B cell (primary cell): ENCODE measurements around the gene RLBP1. TPM values are rescaled to one million over a fixed set of nuclear protein-coding genes. Genes with fewer than 3 reads are reported as not detected.

Source experiments
- ATAC-seq: fragments of 200-7000 bp; cut with Tn5 transposase; one replicate; pipeline ENCODE4 v1.10.0; 2021; ENCODE audit warnings: low read depth, mild to moderate bottlenecking, moderate number of reproducible peaks, moderate library complexity
- CTCF ChIA-PET: fragments of 350-600 bp; sonication (Branson Sonifier 250); formaldehyde crosslinking; loops from one replicate; lab custom pipeline; 2021; ENCODE audit warnings: antibody characterized with exemption, inconsistent platforms; lab: Charles Lee
- POLR2A ChIA-PET: fragments of 350-600 bp; sonication (Branson Sonifier 250); formaldehyde crosslinking; loops from one replicate; lab custom pipeline; 2021; ENCODE audit warnings: antibody characterized with exemption; lab: Charles Lee
- DNase-seq: peaks from one replicate; pipeline ENCODE4 v3.0.0; 2013
- H2AFZ ChIP-seq: 2 replicates; pipeline ENCODE4 v1.6.1; 2012; ENCODE audit warnings: mild to moderate bottlenecking, low read depth, low read length; ENCODE audit not compliant: insufficient read depth, poor library complexity, severe bottlenecking
- H3K27ac ChIP-seq, 2 donors: 1 replicate in 1 of 2; 2 replicates in 1 of 2; pipeline ENCODE4 v1.5.1; 2012 to 2013; ENCODE audit warnings: low read length in 2 of 2, mild to moderate bottlenecking in 2 of 2, moderate library complexity in 1 of 2
- H3K27me3 ChIP-seq, 4 experiments: fragments of 200-600 bp in 1 of 4; sonication (generic) in 1 of 4; replicated peaks in 1 of 4; 1 replicate in 2 of 4; 2 replicates in 2 of 4; pipeline versions ENCODE4 v1.6.1 to v1.7.0; 2013 to 2016; ENCODE audit warnings: low read length in 3 of 4, mild to moderate bottlenecking in 2 of 4, mixed read lengths in 1 of 4, moderate library complexity in 1 of 4; ENCODE audit not compliant: insufficient read depth in 4 of 4, control insufficient read depth in 3 of 4; ENCODE audit errors: control extremely low read depth in 1 of 4
- H3K36me3 ChIP-seq, 2 experiments: replicated peaks in 1 of 2; 1 replicate in 1 of 2; 2 replicates in 1 of 2; pipeline versions ENCODE4 v1.6.1 to v1.7.1; 2013; ENCODE audit warnings: low read length in 1 of 2; ENCODE audit not compliant: insufficient read depth in 2 of 2, control insufficient read depth in 1 of 2; ENCODE audit errors: control extremely low read depth in 1 of 2, extremely low read depth in 1 of 2
- H3K4me1 ChIP-seq, 2 donors: fragments of 200-600 bp in 1 of 2; sonication (generic) in 1 of 2; 1 replicate in 1 of 2; 2 replicates in 1 of 2; pipeline versions ENCODE4 v1.5.1 to v1.6.1; 2013 to 2017; ENCODE audit warnings: low read length in 2 of 2; ENCODE audit not compliant: control insufficient read depth in 2 of 2, insufficient read depth in 2 of 2
- H3K4me2 ChIP-seq: replicated peaks from 2 replicates; pipeline ENCODE3; 2012; ENCODE audit warnings: mild to moderate bottlenecking, low read depth, low read length; ENCODE audit not compliant: poor library complexity, severe bottlenecking
- H3K4me3 ChIP-seq, 5 experiments: fragments of 200-600 bp in 1 of 5; sonication (generic) in 1 of 5; 1 replicate in 3 of 5; 2 replicates in 2 of 5; pipeline versions ENCODE4 v1.5.1 to v1.7.0; 2011 to 2016; ENCODE audit warnings: low read length in 4 of 5, mild to moderate bottlenecking in 4 of 5, low read depth in 2 of 5, control low read depth in 1 of 5, moderate library complexity in 1 of 5; ENCODE audit not compliant: insufficient read depth in 1 of 5; ENCODE audit errors: control extremely low read depth in 1 of 5, extremely low read depth in 1 of 5
- H3K79me2 ChIP-seq: fragments of 200-600 bp; sonication (generic); one replicate; pipeline ENCODE4 v1.6.0; 2016; ENCODE audit warnings: low read length; ENCODE audit not compliant: control insufficient read depth, insufficient read depth
- H3K9ac ChIP-seq: fragments of 200-600 bp; sonication (generic); 2 replicates; pipeline ENCODE4 v1.6.1; 2017; ENCODE audit warnings: mild to moderate bottlenecking, low read length, moderate library complexity
- H3K9me3 ChIP-seq, 3 donors: one replicate each; pipeline versions ENCODE4 v1.6.1 to v1.7.1; 2013; ENCODE audit warnings: low read length in 2 of 3; ENCODE audit not compliant: control insufficient read depth in 2 of 3, insufficient read depth in 1 of 3; ENCODE audit errors: control extremely low read depth in 1 of 3
- H4K20me1 ChIP-seq: 2 replicates; pipeline ENCODE4 v1.6.0; 2012; ENCODE audit warnings: mild to moderate bottlenecking, low read length; ENCODE audit not compliant: insufficient read depth, control insufficient read depth, poor library complexity, severe bottlenecking
- H3K27ac Mint-ChIP-seq: one replicate; pipeline ENCODE4 v1.8.0; 2021; ENCODE audit warnings: mixed read lengths
- H3K27me3 Mint-ChIP-seq: one replicate; pipeline ENCODE4 v1.8.0; 2021; ENCODE audit warnings: mixed read lengths
- H3K4me1 Mint-ChIP-seq: one replicate; pipeline ENCODE4 v1.8.0; 2021; ENCODE audit warnings: mixed read lengths
- H3K4me3 Mint-ChIP-seq: one replicate; pipeline ENCODE4 v1.8.0; 2021; ENCODE audit warnings: mixed read lengths
- H3K9me3 Mint-ChIP-seq: one replicate; pipeline ENCODE4 v1.8.0; 2022; ENCODE audit warnings: mixed read lengths; ENCODE audit not compliant: insufficient read depth
- CTCF ChIP-seq: fragments of 200-600 bp; IDR thresholded peaks from one replicate; pipeline ENCODE4 v1.8.0; 2022; ENCODE audit warnings: antibody characterized with exemption, mild to moderate bottlenecking
- EZH2 ChIP-seq: IDR thresholded peaks from 2 replicates; pipeline ENCODE4 v1.6.1; 2012; ENCODE audit warnings: borderline replicate concordance, low read depth, mild to moderate bottlenecking, moderate library complexity, low read length; ENCODE audit not compliant: insufficient read depth, poor library complexity, severe bottlenecking
- WGBS: methylation state at CpG from one replicate; pipeline ENCODE4 v1.1.5; 2013; ENCODE audit warnings: missing lambda C conversion rate; ENCODE audit not compliant: insufficient coverage; 5-methylcytosine and 5-hydroxymethylcytosine counted together
- intact Hi-C: fragments of 100-400 bp; cut with micrococcal nuclease; formaldehyde crosslinking; loops from one replicate; pipeline ENCODE4 v1.10.0; 2022
- polyA plus RNA-seq: library from polyadenylated mRNA; depleted of rRNA; stranded (reverse); fragments of >200 nt; gene quantifications from 2 replicates; pipeline ENCODE4 v1.2.3, GENCODE V29; 2012
- total RNA-seq, 2 donors: library from RNA; stranded (reverse); fragments of 120-200 nt in 1 of 2; gene quantifications; 1 replicate in 1 of 2; 2 replicates in 1 of 2; pipeline versions ENCODE4 v1.2.3 to v1.2.4, GENCODE V29; 2013 to 2022

RLBP1 gene
- total and polyA plus RNA-seq, 2 donors (not counting 1 experiment from before 2014, with no cell fraction given), result not detected

DNA sequence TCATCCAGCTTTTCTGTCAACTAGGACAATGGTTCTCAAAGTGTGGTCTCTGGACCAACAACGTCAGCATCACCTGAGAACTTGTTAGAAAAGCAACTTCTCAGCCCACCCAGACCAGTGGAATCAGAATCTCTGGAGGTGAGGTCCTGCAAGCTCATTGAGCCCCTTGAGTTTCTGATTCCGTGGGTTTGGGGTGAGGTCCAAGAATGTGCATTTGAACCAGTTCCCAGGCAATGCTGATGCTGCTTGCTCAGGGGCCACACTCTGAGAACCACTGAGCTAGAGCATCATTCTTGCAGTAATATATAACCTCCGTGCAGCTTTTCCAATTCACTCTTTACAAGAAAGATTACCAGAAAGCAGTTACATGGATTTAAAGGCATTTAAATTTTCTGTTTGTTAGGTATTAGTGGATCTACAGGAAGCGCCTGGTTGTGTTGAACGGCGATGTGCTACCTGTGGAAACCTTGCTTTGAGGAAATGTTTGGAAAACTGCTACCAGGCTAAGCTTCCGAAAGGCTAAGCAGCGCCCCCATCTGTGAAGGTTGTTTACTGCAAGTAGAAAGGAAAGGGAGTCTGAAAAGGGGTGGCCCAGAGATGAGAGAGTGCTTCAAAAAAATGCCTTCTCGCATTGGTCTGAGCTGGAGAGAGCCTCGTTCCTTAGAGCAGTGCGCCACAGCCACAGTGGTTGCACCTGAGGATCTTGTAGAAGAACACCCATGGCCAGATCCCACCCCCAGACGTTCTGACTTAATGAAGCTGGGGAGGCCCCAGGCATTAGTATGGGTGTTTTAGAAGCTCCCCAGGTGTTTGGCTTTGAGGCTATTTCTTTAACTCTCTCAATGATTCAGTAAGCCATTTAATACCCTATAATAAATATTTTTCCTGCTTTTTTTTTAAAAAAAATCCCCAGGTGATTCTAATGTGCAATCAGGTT, 50.0 kb downstream of the RLBP1 start:
- Mint-ChIP-seq H3K27me3 (no peaks in the 10 kb centered on the region), H3K9me3 (no peaks in the 10 kb centered on the region), H3K27ac (no peak overlapping the region), H3K4me3 (no peak overlapping the region), H3K4me1 (peaks cover 4% of the 10 kb centered on the region)
- ChIA-PET POLR2A (no interaction called here), CTCF (interaction anchor here (0.7 to 2.0 kb wide), 11 partner anchors 8 to 267 kb away, joined by 3 to 8 read pairs (median 4); no protein-coding TSS in a partner anchor)
- Histone ChIP-seq H3K9ac (no peak overlapping the region), H3K27me3 (no peaks in the 10 kb centered on the region), H3K4me2 (no peak overlapping the region), H3K4me1 (no peaks in the 10 kb centered on the region), H3K4me3 (no peak overlapping the region), H2AFZ (no peak overlapping the region), H3K36me3 (peaks cover 0 to 16% of the 10 kb centered on the region in 2 experiments), H3K27ac (no peak overlapping the region), H4K20me1 (no peaks in the 10 kb centered on the region), H3K9me3 (no peaks in the 10 kb centered on the region), H3K79me2 (no peaks in the 10 kb centered on the region)
- TF ChIP-seq CTCF (peak; percentile 75), EZH2 (no peak)
- DNase-seq, result peak; percentile 26
- intact Hi-C loops, result loop anchor here (10.0 kb wide), 1 partner anchor 547 kb away; the partner anchor contains the start of gene AEN
- no peak for ATAC-seq
- WGBS, result 77% methylated on average over 10 of the region's 12 CpGs

GRCh38 chr15:89170364-89170763, 51.0 kb downstream of the RLBP1 start:
- intact Hi-C loops, result loop anchor here (10.0 kb wide), 1 partner anchor 546 kb away; the partner anchor contains the start of gene AEN
- H3K4me1 Mint-ChIP-seq, result peaks cover 4% of the 10 kb centered on the region
- H3K27ac Mint-ChIP-seq, result no peak overlapping the region

More at GRCh38 chr15:89170364-89170763, 51.0 kb downstream of the RLBP1 start:
- DNase-seq (no peak), ATAC-seq (no peak)
- CTCF ChIA-PET, result interaction anchor here (1.5 kb wide), 1 partner anchor 10 kb away, joined by 5 read pairs; no protein-coding TSS in a partner anchor
- Mint-ChIP-seq H3K9me3 (no peaks in the 10 kb centered on the region), H3K27me3 (no peaks in the 10 kb centered on the region), H3K4me3 (no peak overlapping the region)
- Histone ChIP-seq H2AFZ (no peak overlapping the region), H4K20me1 (no peaks in the 10 kb centered on the region), H3K4me3 (no peak overlapping the region), H3K4me1 (no peaks in the 10 kb centered on the region), H3K9ac (no peak overlapping the region), H3K9me3 (no peaks in the 10 kb centered on the region), H3K79me2 (no peaks in the 10 kb centered on the region), H3K27me3 (no peaks in the 10 kb centered on the region), H3K4me2 (no peak overlapping the region), H3K36me3 (peaks cover 0 to 13% of the 10 kb centered on the region in 2 experiments), H3K27ac (no peak overlapping the region)
- 95% methylated on average over 3 of the region's 3 CpGs for WGBS
- POLR2A ChIA-PET, result no interaction called here
- TF ChIP-seq EZH2, result no peak
- TF ChIP-seq CTCF, result no peak
